HPDE6-E6E7 (cell line): Measurements from ENCODE around the gene ABI3.

Source experiments
- DNase-seq: peaks from one replicate; pipeline ENCODE4 v3.0.0; 2011; ENCODE audit warnings: missing footprints; ENCODE audit errors: extremely low spot score

Gene ABI3

GRCh38 chr17:49225554-49226236 lies 15.2 kb downstream of the ABI3 start:
- no peak for DNase-seq

- no peak for DNase-seq
Observed at GRCh38 chr17:49226771-49227435, 16.4 kb downstream of the ABI3 start.

- DNase-seq: peak; percentile 81
Observed at GRCh38 chr17:49227436-49228261, 17.1 kb downstream of the ABI3 start.

GRCh38 chr17:49229076-49229804 lies 18.7 kb downstream of the ABI3 start:
- no peak for DNase-seq

GRCh38 chr17:49229805-49230600 lies 19.5 kb downstream of the ABI3 start:
- no peak for DNase-seq

GRCh38 chr17:49230636-49231562 lies 20.4 kb downstream of the ABI3 start, which contains the start of gene PHOSPHO1:
TSS of gene PHOSPHO1 (minus strand) at chr17:49230787. CDS start at chr17:49226691, 4,096 bp downstream.
- peak; percentile 88 for DNase-seq

GRCh38 chr17:49231563-49231894 lies 21.0 kb downstream of the ABI3 start:
- no peak for DNase-seq

- DNase-seq: no peak
Observed at GRCh38 chr17:49234509-49235080, 24.1 kb downstream of the ABI3 start.

- DNase-seq: no peak
Observed at GRCh38 chr17:49235896-49236295, 25.4 kb downstream of the ABI3 start.

- no peak for DNase-seq
Observed at GRCh38 chr17:49239963-49240362, 29.5 kb downstream of the ABI3 start.

- DNase-seq: no peak
Observed at GRCh38 chr17:49240619-49241018, 30.1 kb downstream of the ABI3 start.

GRCh38 chr17:49241040-49241439 lies 30.5 kb downstream of the ABI3 start:
- no peak for DNase-seq

GRCh38 chr17:49241692-49242397 lies 31.3 kb downstream of the ABI3 start:
- DNase-seq: no peak

- no peak for DNase-seq
Observed at GRCh38 chr17:49242813-49243212, 32.3 kb downstream of the ABI3 start.

GRCh38 chr17:49244839-49245238 lies 34.3 kb downstream of the ABI3 start:
- DNase-seq: no peak

GRCh38 chr17:49247944-49248343 lies 37.4 kb downstream of the ABI3 start:
- no peak for DNase-seq

- no peak for DNase-seq
Observed at GRCh38 chr17:49249292-49249794, 38.8 kb downstream of the ABI3 start.

- DNase-seq: no peak
Observed at GRCh38 chr17:49249890-49250522, 39.5 kb downstream of the ABI3 start.
